Tibial nerve (tissue), 3 donors: Measurements from ENCODE around the gene DNAJC7.

ENCODE experiments used
- POLR2A ChIP-seq, 2 donors: fragments of 450-650 bp; IDR thresholded peaks; one replicate each; pipeline ENCODE4 v1.6.1; 2017; ENCODE audit warnings: antibody characterized with exemption in 2 of 2, mild to moderate bottlenecking in 2 of 2, moderate library complexity in 2 of 2
- TF ChIP-seq, protein P1 (sequence below), 5 experiments: fragments of 200-600 bp in 3 of 5; fragments of 450-650 bp in 2 of 5; sonication (generic) in 3 of 5; IDR thresholded peaks; one replicate each; pipeline ENCODE4 v1.5.1; 2016 to 2019; ENCODE audit warnings: antibody characterized with exemption in 5 of 5, mild to moderate bottlenecking in 3 of 5, moderate library complexity in 2 of 5

DNA sequence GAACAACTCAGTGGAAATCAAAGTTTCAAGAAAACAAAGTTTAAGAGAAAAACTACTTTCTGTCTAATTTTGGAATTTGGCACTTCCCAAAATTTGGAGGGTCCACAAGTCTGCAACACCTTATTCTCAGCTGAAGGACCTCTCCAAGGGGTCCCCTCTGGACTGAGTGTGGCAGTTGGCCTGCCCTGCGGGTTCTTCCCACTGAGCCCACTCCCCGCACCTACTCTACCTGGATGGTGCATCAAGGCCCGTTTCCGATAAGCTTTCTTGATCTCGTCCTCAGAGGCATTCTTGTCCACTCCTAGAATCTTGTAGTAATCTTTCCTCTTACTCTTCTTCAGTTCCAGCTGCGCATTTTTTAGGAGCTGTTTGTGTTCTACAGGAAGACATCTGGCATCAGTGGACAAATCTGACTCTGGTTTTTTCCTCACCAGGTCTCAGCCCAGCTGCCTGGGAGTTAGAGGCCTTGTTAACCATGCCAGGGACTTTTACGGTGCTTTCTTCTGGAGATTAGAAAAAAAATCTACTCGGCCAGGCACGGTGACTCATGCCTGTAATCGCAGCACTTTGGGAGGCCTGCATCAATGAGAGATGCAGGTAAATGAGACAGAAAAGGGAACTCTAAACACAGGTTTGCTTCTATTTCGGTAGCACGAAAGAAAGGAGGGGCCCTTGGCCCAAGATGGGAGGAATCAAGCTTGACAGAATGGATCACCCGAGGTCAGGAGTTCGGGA is 35.0 kb downstream of the DNAJC7 start:
- TF ChIP-seq, protein P1, sequence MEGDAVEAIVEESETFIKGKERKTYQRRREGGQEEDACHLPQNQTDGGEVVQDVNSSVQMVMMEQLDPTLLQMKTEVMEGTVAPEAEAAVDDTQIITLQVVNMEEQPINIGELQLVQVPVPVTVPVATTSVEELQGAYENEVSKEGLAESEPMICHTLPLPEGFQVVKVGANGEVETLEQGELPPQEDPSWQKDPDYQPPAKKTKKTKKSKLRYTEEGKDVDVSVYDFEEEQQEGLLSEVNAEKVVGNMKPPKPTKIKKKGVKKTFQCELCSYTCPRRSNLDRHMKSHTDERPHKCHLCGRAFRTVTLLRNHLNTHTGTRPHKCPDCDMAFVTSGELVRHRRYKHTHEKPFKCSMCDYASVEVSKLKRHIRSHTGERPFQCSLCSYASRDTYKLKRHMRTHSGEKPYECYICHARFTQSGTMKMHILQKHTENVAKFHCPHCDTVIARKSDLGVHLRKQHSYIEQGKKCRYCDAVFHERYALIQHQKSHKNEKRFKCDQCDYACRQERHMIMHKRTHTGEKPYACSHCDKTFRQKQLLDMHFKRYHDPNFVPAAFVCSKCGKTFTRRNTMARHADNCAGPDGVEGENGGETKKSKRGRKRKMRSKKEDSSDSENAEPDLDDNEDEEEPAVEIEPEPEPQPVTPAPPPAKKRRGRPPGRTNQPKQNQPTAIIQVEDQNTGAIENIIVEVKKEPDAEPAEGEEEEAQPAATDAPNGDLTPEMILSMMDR (IDR thresholded peaks at IDR 0.05) = no peak
- no peak for TF ChIP-seq POLR2A (IDR thresholded peaks at IDR 0.05)
